GM19463 (cell line): ENCODE results near the gene ACTL8.

Experiments used
- ATAC-seq: cut with Tn5 transposase; IDR thresholded peaks from one replicate; pipeline ENCODE4 v1.9.1; 2021; ENCODE audit warnings: mild to moderate bottlenecking, moderate library complexity; ENCODE audit not compliant: unreplicated experiment

The ACTL8 gene

GRCh38 chr1:17755120-17755519 lies at the start of gene ACTL8:
Gene ACTL8 (plus strand): TSS chr1:17755333. CDS start chr1:17823009, 67,676 bp downstream.
- no peak for ATAC-seq

GRCh38 chr1:17706445-17706844 lies 48.7 kb upstream of the ACTL8 start:
- ATAC-seq, result no peak

- no peak for ATAC-seq
Observed at GRCh38 chr1:17709981-17710380, 45.2 kb upstream of the ACTL8 start.

- ATAC-seq, result no peak
Observed at GRCh38 chr1:17710889-17711576, 44.1 kb upstream of the ACTL8 start.

GRCh38 chr1:17711577-17711910 lies 43.6 kb upstream of the ACTL8 start:
- no peak for ATAC-seq

- no peak for ATAC-seq
Observed at GRCh38 chr1:17711941-17712340, 43.2 kb upstream of the ACTL8 start.

GRCh38 chr1:17713993-17714392 lies 41.1 kb upstream of the ACTL8 start:
- no peak for ATAC-seq

- no peak for ATAC-seq
Observed at GRCh38 chr1:17717594-17718535, 37.3 kb upstream of the ACTL8 start.

- no peak for ATAC-seq
Observed at GRCh38 chr1:17719874-17720273, 35.3 kb upstream of the ACTL8 start.

GRCh38 chr1:17721444-17721843 lies 33.7 kb upstream of the ACTL8 start:
- no peak for ATAC-seq

- ATAC-seq, result no peak
Observed at GRCh38 chr1:17723684-17724083, 31.4 kb upstream of the ACTL8 start.

GRCh38 chr1:17724150-17724549 lies 31.0 kb upstream of the ACTL8 start:
- no peak for ATAC-seq

- no peak for ATAC-seq
Observed at GRCh38 chr1:17725084-17725719, 29.9 kb upstream of the ACTL8 start.

- ATAC-seq, result no peak
Observed at GRCh38 chr1:17725811-17726582, 29.1 kb upstream of the ACTL8 start.

GRCh38 chr1:17728123-17728712 lies 26.9 kb upstream of the ACTL8 start:
- no peak for ATAC-seq

- no peak for ATAC-seq
Observed at GRCh38 chr1:17729248-17729647, 25.9 kb upstream of the ACTL8 start.

GRCh38 chr1:17729909-17730308 lies 25.2 kb upstream of the ACTL8 start:
- ATAC-seq, result no peak

- no peak for ATAC-seq
Observed at GRCh38 chr1:17731460-17731859, 23.7 kb upstream of the ACTL8 start.

- no peak for ATAC-seq
Observed at GRCh38 chr1:17732475-17732874, 22.7 kb upstream of the ACTL8 start.

GRCh38 chr1:17733661-17734060 lies 21.5 kb upstream of the ACTL8 start:
- ATAC-seq, result no peak

GRCh38 chr1:17734609-17735008 lies 20.5 kb upstream of the ACTL8 start:
- ATAC-seq, result no peak
